Activated naive CD8-positive, alpha-beta T cell treated with anti-CD3 and anti-CD28 coated beads for 36 hours (primary cell): Measurements from ENCODE around the gene NHLRC1. TPM values are rescaled to one million over a fixed set of nuclear protein-coding genes. Genes with fewer than 3 reads are reported as not detected.

ENCODE experiments used
- DNase-seq: peaks from one replicate; pipeline ENCODE4 v3.0.0; 2021
- H3K27ac Mint-ChIP-seq: one replicate; pipeline ENCODE4 v1.8.0; 2022; ENCODE audit warnings: mild to moderate bottlenecking, moderate library complexity, mixed read lengths
- H3K27me3 Mint-ChIP-seq: one replicate; pipeline ENCODE4 v1.8.0; 2022; ENCODE audit warnings: mild to moderate bottlenecking, mixed read lengths
- H3K36me3 Mint-ChIP-seq: one replicate; pipeline ENCODE4 v1.8.0; 2021; ENCODE audit warnings: mild to moderate bottlenecking, mixed read lengths
- H3K4me1 Mint-ChIP-seq: one replicate; pipeline ENCODE4 v1.8.0; 2021; ENCODE audit warnings: mixed read lengths
- H3K4me3 Mint-ChIP-seq: one replicate; pipeline ENCODE4 v1.8.0; 2022; ENCODE audit warnings: mild to moderate bottlenecking, moderate library complexity, mixed read lengths
- H3K9me3 Mint-ChIP-seq: one replicate; pipeline ENCODE4 v1.8.0; 2022; ENCODE audit warnings: mixed read lengths
- total RNA-seq, 2 experiments: library from RNA; stranded (reverse); gene quantifications; one replicate each; pipeline ENCODE4 v1.2.3, GENCODE V29; 2021

The NHLRC1 gene
- total RNA-seq, 2 experiments from 2014 or later: 0.16 to 0.19 TPM

DNA sequence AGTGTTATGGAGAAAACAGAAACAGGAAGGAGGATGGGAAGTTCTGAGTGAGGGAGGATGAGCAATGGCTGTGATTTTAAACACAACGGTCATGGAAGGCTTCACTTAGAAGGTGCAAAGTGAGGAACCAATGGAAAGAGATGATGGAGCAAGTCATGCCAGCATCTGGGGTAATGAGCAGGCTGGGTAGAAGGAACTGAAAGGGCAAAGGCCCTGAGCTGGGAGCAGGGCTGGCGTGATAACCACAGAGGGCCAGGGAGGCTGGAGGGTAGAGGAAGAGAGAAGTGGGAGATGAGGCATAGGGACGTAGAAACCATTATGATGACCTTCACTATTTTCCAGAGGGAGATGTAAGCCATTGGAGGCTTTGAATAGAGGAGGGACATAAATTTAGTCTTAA lies 43.6 kb downstream of the NHLRC1 start:
- no peak for DNase-seq
- Mint-ChIP-seq H3K4me1 (no peaks in the 10 kb centered on the region), H3K36me3 (peaks cover 3% of the 10 kb centered on the region), H3K27ac (no peak overlapping the region), H3K27me3 (peaks cover 37% of the 10 kb centered on the region), H3K4me3 (no peak overlapping the region), H3K9me3 (peaks cover 15% of the 10 kb centered on the region)

DNA sequence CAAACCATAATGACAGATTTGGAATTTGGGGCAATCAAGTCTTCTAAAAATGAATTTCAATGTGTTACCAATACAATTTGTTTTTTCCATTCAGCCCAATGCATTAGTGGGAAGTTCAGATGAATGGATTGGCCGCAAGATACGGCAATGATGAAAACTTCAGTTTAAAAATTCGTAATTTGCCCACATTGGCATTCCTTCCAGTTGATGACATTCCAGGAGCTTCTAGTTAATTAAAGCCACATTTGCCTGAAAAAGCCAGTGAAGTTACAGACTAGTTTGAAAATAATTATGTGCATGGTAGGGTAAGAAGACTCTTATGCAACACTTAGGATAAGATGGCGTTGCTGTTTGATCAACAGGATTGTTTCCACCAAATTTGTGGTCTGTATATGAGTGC lies 46.2 kb downstream of the NHLRC1 start:
- H3K27ac Mint-ChIP-seq: no peak overlapping the region
- H3K4me3 Mint-ChIP-seq: no peak overlapping the region
- peaks cover 3% of the 10 kb centered on the region for H3K36me3 Mint-ChIP-seq
- no peaks in the 10 kb centered on the region for H3K4me1 Mint-ChIP-seq
- no peak for DNase-seq
- H3K9me3 Mint-ChIP-seq: peaks cover 19% of the 10 kb centered on the region
- peaks cover 29% of the 10 kb centered on the region for H3K27me3 Mint-ChIP-seq

DNA sequence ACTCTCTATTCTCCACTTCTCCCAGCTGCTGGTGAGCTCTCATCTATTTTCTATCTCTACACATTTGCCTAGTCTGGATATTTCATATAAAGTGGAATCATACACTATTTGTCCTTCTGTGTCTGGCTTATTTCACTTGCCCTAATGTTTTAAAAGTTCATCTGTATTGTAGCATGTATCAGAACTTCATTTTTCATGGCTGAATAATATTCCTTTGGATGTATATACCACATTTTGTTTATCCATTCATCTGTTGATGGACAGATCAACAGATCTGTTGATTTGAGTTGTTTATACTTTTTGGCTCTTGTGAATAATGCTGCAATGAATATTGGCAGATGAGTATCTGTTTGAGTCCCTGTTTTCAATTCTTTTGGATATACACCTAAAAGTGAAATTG lies 49.6 kb downstream of the NHLRC1 start:
- Mint-ChIP-seq H3K4me3 (no peak overlapping the region), H3K27ac (no peak overlapping the region), H3K27me3 (peaks cover 31% of the 10 kb centered on the region), H3K4me1 (no peaks in the 10 kb centered on the region), H3K9me3 (peaks cover 19% of the 10 kb centered on the region), H3K36me3 (peaks cover 3% of the 10 kb centered on the region)
- no peak for DNase-seq

DNA sequence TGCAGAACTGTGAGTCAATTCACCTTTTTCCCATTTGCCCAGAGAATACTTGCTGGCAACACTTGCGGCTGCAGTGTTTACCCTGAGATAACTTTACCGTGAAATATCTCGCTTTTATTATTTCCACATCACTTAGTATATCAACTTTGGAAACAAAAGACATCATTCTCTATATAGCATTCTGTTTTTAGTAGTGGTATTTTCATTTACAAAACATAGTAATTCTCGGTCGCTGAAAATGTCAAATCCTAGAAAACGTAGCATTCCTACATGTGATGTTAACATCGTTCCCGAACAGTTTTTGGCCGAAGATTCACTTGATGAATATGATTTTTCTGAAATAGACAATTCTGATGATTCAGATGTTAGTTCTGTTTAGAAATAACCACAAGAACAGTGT lies 52.0 kb downstream of the NHLRC1 start:
- Mint-ChIP-seq H3K27me3 (peaks cover 15% of the 10 kb centered on the region), H3K36me3 (no peaks in the 10 kb centered on the region), H3K4me1 (no peaks in the 10 kb centered on the region), H3K27ac (no peak overlapping the region), H3K9me3 (peaks cover 9% of the 10 kb centered on the region), H3K4me3 (no peak overlapping the region)
- no peak for DNase-seq

Other genes starting within 250 kb of the NHLRC1 start
- gene KIF13A, start 135.0 kb downstream of the NHLRC1 start, total RNA-seq: not detected
- gene TPMT, start 32.4 kb upstream of the NHLRC1 start, total RNA-seq: 1 to 10 TPM; 8.2 TPM
- gene KDM1B, start 32.7 kb upstream of the NHLRC1 start, total RNA-seq: 10 to 100 TPM; 11.8 to 12.0 TPM
- 100 to 1,000 TPM; 223 to 241 TPM for gene DEK, start 141.9 kb upstream of the NHLRC1 start, total RNA-seq